GM19467 (cell line): ENCODE results near the gene CNTN4.
A peak's percentile ranks its signal among the peaks of the same experiment; 100 is the strongest.

Experiments
- ATAC-seq: cut with Tn5 transposase; IDR thresholded peaks from one replicate; pipeline ENCODE4 v1.9.1; 2021; ENCODE audit warnings: mild to moderate bottlenecking, moderate library complexity; ENCODE audit not compliant: unreplicated experiment

Gene CNTN4

GRCh38 chr3:3013317-3014052 is 914.8 kb downstream of the CNTN4 start:
- no peak for ATAC-seq

GRCh38 chr3:3015185-3016089 is 916.8 kb downstream of the CNTN4 start:
- no peak for ATAC-seq

DNA sequence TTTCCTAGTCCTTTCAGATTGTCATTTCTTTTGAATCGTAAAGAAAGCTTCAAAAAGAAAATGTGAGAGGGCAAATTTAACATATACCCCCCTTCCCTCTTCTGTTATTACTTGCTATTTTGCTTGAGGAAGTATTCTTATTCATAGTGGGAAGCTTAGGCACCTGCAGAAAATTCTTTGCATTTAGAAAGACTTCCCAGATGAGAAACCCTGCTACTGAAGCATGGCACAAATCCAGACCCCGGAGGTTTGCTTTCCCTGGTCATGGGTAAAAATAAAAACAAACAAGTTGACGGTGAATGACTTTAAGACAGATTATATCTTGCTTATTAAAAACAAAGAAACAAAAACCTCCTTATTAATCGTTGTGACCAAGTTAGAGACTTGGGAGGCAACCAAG is 917.6 kb downstream of the CNTN4 start:
- no peak for ATAC-seq

- ATAC-seq: no peak
Observed at GRCh38 chr3:3020209-3020608, 921.5 kb downstream of the CNTN4 start.

GRCh38 chr3:3023111-3023745 is 924.6 kb downstream of the CNTN4 start:
- no peak for ATAC-seq

GRCh38 chr3:3027976-3028567 is 929.4 kb downstream of the CNTN4 start:
- ATAC-seq: peak; percentile 93

DNA sequence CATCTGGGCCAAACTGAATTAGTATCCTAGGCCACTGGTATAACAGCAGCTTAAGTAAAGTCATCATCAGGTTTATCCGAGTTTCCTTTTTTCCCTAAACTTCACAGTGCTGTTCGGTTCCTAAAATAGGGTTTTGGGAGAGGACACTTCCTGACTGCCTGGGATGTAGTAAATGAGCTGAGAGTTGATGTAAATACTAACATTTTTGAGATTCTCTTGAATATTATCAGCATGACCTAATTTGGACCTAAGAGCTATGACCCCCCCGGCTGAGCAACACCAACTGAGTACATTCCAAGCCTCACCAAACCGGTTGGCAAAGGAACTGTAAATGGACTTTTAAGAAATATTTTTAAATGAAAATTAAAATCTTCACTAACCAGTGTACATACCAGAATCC is 932.7 kb downstream of the CNTN4 start:
- no peak for ATAC-seq

GRCh38 chr3:3037156-3037555 is 938.5 kb downstream of the CNTN4 start:
- no peak for ATAC-seq

DNA sequence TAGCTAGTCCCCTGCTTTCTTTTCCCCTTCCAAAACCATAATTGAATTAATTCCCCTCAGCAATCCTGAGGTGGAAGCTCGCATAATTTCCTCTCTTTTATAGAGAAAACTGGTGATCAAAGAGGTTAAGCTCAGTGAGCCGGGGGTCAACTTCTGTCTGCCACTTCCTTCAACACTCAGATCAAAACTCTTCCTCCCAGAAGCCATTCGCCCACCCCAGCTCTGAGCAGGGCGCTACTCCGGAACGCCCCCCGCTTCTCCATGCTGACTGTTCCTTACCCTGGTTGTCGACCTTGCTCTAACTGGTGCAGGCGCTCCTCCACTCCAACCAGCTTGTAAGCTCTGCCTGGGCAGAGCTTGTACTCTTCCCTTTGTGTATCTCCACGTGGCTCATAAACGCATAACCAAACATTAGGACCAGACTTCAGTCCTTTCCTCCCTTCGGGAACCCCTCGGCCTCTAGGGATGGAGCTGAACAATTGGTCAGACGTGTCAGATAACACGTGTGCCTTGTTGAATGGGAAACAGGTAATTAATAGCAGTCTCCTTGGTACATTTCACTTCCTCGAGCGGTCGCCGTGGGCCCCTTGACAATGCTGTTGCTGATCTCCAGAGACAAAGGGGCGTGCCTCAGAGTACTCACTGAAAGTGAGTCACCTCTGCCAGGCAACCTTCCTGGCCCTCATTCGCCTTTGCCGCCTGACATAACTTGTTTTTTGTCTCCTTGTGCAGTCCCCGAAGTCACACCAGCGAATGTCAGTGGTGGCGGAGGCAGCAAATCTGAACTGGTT is 939.7 kb downstream of the CNTN4 start:
- no peak for ATAC-seq

DNA sequence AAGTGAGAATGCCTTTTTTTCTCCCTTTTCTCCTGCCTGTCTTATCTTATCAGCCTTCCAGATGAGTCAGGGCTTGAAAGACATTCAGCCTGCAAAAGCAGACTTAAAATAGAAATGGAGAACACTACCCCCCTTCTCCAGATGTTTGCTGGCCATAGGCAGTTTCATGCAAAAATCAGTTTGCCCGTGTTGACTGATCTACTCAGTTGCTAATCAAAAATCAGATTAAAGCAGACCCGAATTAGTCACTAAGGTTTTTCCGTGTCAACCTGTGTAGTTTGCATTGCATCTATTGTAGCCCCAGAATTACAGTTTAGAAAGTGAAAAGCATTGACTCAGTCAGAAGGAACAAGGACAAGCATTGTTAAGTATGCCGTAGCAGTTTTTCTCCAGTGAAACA is 955.3 kb downstream of the CNTN4 start:
- ATAC-seq: no peak

DNA sequence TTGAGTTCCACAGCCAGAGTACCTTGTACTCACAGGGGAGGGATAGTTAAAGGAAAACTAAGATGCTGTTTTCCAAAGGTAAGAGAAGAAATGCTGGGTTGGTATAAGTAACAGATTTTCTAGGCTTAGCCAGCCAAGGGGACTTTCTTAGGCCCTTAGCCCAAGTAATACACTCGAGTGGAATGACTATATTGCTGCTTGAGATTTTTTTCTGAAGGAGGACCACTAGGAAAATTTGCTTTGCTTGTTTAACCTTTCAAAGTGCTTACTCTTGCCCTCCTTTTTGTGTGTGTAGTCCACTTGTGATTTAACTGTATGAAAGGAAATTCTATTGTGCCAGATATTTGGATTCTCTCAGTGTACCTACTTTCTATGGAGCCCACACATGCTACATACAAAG is 961.0 kb downstream of the CNTN4 start:
- ATAC-seq: no peak

GRCh38 chr3:3064297-3064696 is 965.6 kb downstream of the CNTN4 start:
- ATAC-seq: no peak

- ATAC-seq: no peak
Observed at GRCh38 chr3:3065876-3066275, 967.2 kb downstream of the CNTN4 start.

- no peak for ATAC-seq
Observed at GRCh38 chr3:3066378-3066777, 967.7 kb downstream of the CNTN4 start.

- ATAC-seq: no peak
Observed at GRCh38 chr3:3066910-3067309, 968.2 kb downstream of the CNTN4 start.

GRCh38 chr3:3068358-3068881 is 969.8 kb downstream of the CNTN4 start:
- ATAC-seq: no peak

GRCh38 chr3:3069723-3070122 is 971.1 kb downstream of the CNTN4 start:
- no peak for ATAC-seq

DNA sequence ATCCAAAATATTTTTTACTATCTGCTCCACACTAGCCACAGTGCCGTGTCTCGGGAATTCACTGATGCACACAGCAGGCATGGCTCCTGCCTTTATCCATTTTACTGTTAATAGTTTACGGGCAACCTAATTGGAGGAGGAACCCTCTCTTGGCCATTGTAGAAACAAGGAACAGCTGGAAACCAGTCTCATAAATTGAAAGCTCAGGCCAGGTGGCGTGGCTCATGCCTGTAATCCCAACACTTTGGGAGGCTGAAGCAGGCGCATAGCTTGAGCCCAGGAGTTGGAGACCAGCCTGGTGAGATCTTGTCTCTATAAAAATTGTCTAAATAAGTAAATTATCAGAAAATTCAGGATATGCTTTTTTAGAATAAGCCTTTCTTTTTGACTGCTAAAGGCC is 972.5 kb downstream of the CNTN4 start:
- no peak for ATAC-seq

DNA sequence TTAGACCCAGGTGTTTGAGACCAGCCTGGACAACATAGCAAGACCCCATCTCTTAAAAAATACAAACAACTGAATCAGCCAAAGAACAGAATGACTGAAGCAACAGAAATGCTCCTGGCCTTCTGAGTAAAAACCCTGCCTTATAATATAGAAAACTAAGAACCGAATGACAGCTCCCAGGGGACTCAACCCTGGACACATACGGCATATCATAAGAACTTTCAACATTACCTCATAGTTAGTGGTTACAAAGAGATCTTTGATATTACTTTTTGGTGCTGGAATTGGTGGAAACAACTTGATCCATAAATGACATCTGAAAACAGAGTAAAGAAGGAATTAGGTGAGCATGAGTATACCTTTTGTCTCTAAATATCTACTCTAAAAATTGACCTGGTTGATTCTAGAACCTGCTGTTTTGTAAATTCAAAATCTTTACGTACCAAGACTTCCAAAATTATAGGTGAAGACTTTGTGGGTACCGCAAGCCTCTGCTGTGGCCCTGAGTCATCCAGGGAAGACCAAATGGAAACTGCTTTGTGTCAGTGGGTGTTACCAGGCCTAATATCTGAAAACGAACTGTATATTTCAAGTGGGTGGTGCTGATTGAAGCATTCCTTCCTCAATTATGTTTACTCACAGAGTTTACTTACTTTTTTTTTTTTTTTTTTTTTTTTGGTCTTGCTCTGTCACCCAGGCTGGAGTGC is 976.0 kb downstream of the CNTN4 start:
- no peak for ATAC-seq

- no peak for ATAC-seq
Observed at GRCh38 chr3:3080309-3080708, 981.6 kb downstream of the CNTN4 start.
